ENCODE measurements around the gene DTL. TPM values are rescaled to one million over a fixed set of nuclear protein-coding genes. Genes with fewer than 3 reads are reported as not detected.
A peak's percentile ranks its signal among the peaks of the same experiment; 100 is the strongest.

Gene DTL
- total RNA-seq, 1 donor from 2014 or later, result 0.79 TPM

GRCh38 chr1:212074313-212074712 is 38.8 kb downstream of the DTL start:
- intact Hi-C loops (cut with micrococcal nuclease), result loop anchor here (5.0 kb wide), 2 partner anchors 218 to 293 kb away; no protein-coding TSS in a partner anchor
- ATAC-seq (peak; percentile 97), DNase-seq (no peak)

- ATAC-seq (peak; percentile 86), DNase-seq (no peak)
- intact Hi-C loops (cut with micrococcal nuclease), result loop anchor here (5.0 kb wide), 2 partner anchors 217 to 292 kb away; no protein-coding TSS in a partner anchor
Observed at GRCh38 chr1:212074856-212075255, 39.3 kb downstream of the DTL start.

- DNase-seq (no peak), ATAC-seq (no peak)
- intact Hi-C loops (cut with micrococcal nuclease), result no loop called here
Observed at GRCh38 chr1:212077028-212077427, 41.5 kb downstream of the DTL start.

- no peak for DNase-seq
- intact Hi-C loops (cut with micrococcal nuclease), result no loop called here
- no peak for ATAC-seq
Observed at GRCh38 chr1:212078826-212079225, 43.3 kb downstream of the DTL start.

- ATAC-seq, result no peak
- no peak for DNase-seq
- intact Hi-C loops (cut with micrococcal nuclease), result no loop called here
Observed at GRCh38 chr1:212082765-212083406, 47.3 kb downstream of the DTL start.

- no peak for DNase-seq
- intact Hi-C loops (cut with micrococcal nuclease), result no loop called here
- ATAC-seq, result no peak
Observed at GRCh38 chr1:212089560-212090163, 54.1 kb downstream of the DTL start.

GRCh38 chr1:212091438-212092121 is 56.0 kb downstream of the DTL start:
- ATAC-seq (no peak), DNase-seq (no peak)
- intact Hi-C loops (cut with micrococcal nuclease), result no loop called here

GRCh38 chr1:212097360-212097759 is 61.8 kb downstream of the DTL start:
- ATAC-seq (no peak), DNase-seq (no peak)
- intact Hi-C loops (cut with micrococcal nuclease), result no loop called here

GRCh38 chr1:212098310-212098709 is 62.8 kb downstream of the DTL start:
- intact Hi-C loops (cut with micrococcal nuclease), result no loop called here
- ATAC-seq, result no peak
- DNase-seq, result no peak

GRCh38 chr1:212098771-212099170 is 63.2 kb downstream of the DTL start:
- DNase-seq (no peak), ATAC-seq (peak; percentile 14)
- intact Hi-C loops (cut with micrococcal nuclease), result no loop called here

GRCh38 chr1:212101251-212101650 is 65.7 kb downstream of the DTL start:
- intact Hi-C loops (cut with micrococcal nuclease), result no loop called here
- ATAC-seq (no peak), DNase-seq (no peak)

- intact Hi-C loops (cut with micrococcal nuclease), result no loop called here
- DNase-seq (no peak), ATAC-seq (no peak)
Observed at GRCh38 chr1:212101735-212102134, 66.2 kb downstream of the DTL start.

- intact Hi-C loops (cut with micrococcal nuclease), result no loop called here
- DNase-seq (no peak), ATAC-seq (peak; percentile 50)
Observed at GRCh38 chr1:212104586-212105325, 69.2 kb downstream of the DTL start.

GRCh38 chr1:212106286-212106792 is 70.8 kb downstream of the DTL start:
- intact Hi-C loops (cut with micrococcal nuclease), result no loop called here
- ATAC-seq (no peak), DNase-seq (no peak)

GRCh38 chr1:212107481-212107880 is 71.9 kb downstream of the DTL start:
- ATAC-seq, result no peak
- no peak for DNase-seq
- intact Hi-C loops (cut with micrococcal nuclease), result no loop called here

- ATAC-seq (no peak), DNase-seq (no peak)
- intact Hi-C loops (cut with micrococcal nuclease), result no loop called here
Observed at GRCh38 chr1:212108187-212108586, 72.6 kb downstream of the DTL start.

- intact Hi-C loops (cut with micrococcal nuclease), result no loop called here
- ATAC-seq (no peak), DNase-seq (no peak)
Observed at GRCh38 chr1:212108981-212109380, 73.4 kb downstream of the DTL start.

GRCh38 chr1:212109728-212110127 is 74.2 kb downstream of the DTL start:
- intact Hi-C loops (cut with micrococcal nuclease), result no loop called here
- ATAC-seq, result no peak
- no peak for DNase-seq

- intact Hi-C loops (cut with micrococcal nuclease), result no loop called here
- ATAC-seq, result peak; percentile 77
- peak; percentile 45 for DNase-seq
Observed at GRCh38 chr1:212110617-212111016, 75.1 kb downstream of the DTL start.

GRCh38 chr1:212111536-212111935 is 76.0 kb downstream of the DTL start:
- no peak for ATAC-seq
- intact Hi-C loops (cut with micrococcal nuclease), result no loop called here
- no peak for DNase-seq
